Stomach (tissue), 9 donors: ENCODE data around the gene MICAL3. TPM values are rescaled to one million over a fixed set of nuclear protein-coding genes. Genes with fewer than 3 reads are reported as not detected.

Experiments used
- DNase-seq, 2 donors: peaks; one replicate each; pipeline versions ENCODE4 v3.0.0 to v3.0.0-alpha.2; 2013 to 2019
- H3K27ac ChIP-seq, 5 donors: fragments of 200-600 bp in 4 of 5; sonication (generic) in 4 of 5; one replicate each; pipeline ENCODE4 v1.5.1; 2013 to 2019; ENCODE audit warnings: mild to moderate bottlenecking in 1 of 5, moderate library complexity in 1 of 5
- H3K27me3 ChIP-seq, 3 donors: fragments of 200-600 bp; sonication (generic); one replicate each; pipeline ENCODE4 v1.5.1; 2017 to 2019; ENCODE audit warnings: mixed run types in 1 of 3
- H3K36me3 ChIP-seq, 4 donors: fragments of 200-600 bp; sonication (generic); 1 replicate in 3 of 4; 2 replicates in 1 of 4; pipeline ENCODE4 v1.5.1; 2016 to 2019
- H3K4me1 ChIP-seq, 4 donors: fragments of 200-600 bp; sonication (generic); one replicate each; pipeline ENCODE4 v1.5.1; 2016 to 2019
- H3K4me3 ChIP-seq, 4 donors: fragments of 200-600 bp; sonication (generic) in 3 of 4; one replicate each; pipeline ENCODE4 v1.5.1; 2016 to 2019; ENCODE audit warnings: mild to moderate bottlenecking in 1 of 4
- H3K9me3 ChIP-seq, 4 donors: fragments of 200-600 bp; sonication (generic); one replicate each; pipeline ENCODE4 v1.5.1; 2016 to 2019
- EP300 ChIP-seq: sonication (generic); formaldehyde crosslinking; IDR thresholded peaks from one replicate; pipeline ENCODE4 v1.6.1; 2017; ENCODE audit warnings: antibody characterized with exemption
- POLR2A ChIP-seq, 4 donors: fragments of 450-650 bp; IDR thresholded peaks; one replicate each; pipeline ENCODE4 v1.6.1; 2016; ENCODE audit warnings: antibody characterized with exemption in 4 of 4, control low read depth in 2 of 4, mild to moderate bottlenecking in 1 of 4, moderate library complexity in 1 of 4
- POLR2AphosphoS5 ChIP-seq, 3 donors: sonication (generic); formaldehyde crosslinking; IDR thresholded peaks; one replicate each; pipeline ENCODE4 v1.6.1; 2016; ENCODE audit warnings: antibody characterized with exemption in 3 of 3
- WGBS, 5 donors: extraction: QIAGEN DNeasy Blood & Tissue Kit in 3 of 5; methylation state at CpG; one replicate each; pipeline versions ENCODE4 v1.1.5 to v1.1.7; 2013 to 2018; 5-methylcytosine and 5-hydroxymethylcytosine counted together
- intact Hi-C: fragments of 100-400 bp; cut with DNase I; formaldehyde crosslinking; loops from one replicate; pipeline ENCODE4 v1.15.1; 2023; ENCODE audit warnings: low total_unique reads
- polyA plus RNA-seq, 3 donors: library from polyadenylated mRNA; stranded (reverse); fragments of 200-250 nt; gene quantifications; one replicate each; pipeline ENCODE4 v1.2.3, GENCODE V29; 2013
- total RNA-seq, 5 donors: library from RNA; depleted of rRNA; stranded (reverse); fragments of >200 nt; gene quantifications; one replicate each; pipeline versions ENCODE4 v1.1.0 to v1.2.3, GENCODE V29; 2014 to 2016
- TF ChIP-seq, protein P1 (sequence below), 7 experiments: fragments of 450-650 bp in 4 of 7; fragments of 200-600 bp in 3 of 7; sonication (generic) in 3 of 7; IDR thresholded peaks; one replicate each; pipeline ENCODE4 v1.5.1; 2016 to 2019; ENCODE audit warnings: antibody characterized with exemption in 7 of 7, control low read depth in 2 of 7, mild to moderate bottlenecking in 1 of 7
- donor health status: healthy with polysubstance abuse.
- donor health status: Bipolar disorder and iron deficiency.
- donor health status: healthy.

Gene MICAL3
- total and polyA plus RNA-seq, 8 donors: 3.5 to 130 (median 24.0) TPM

DNA sequence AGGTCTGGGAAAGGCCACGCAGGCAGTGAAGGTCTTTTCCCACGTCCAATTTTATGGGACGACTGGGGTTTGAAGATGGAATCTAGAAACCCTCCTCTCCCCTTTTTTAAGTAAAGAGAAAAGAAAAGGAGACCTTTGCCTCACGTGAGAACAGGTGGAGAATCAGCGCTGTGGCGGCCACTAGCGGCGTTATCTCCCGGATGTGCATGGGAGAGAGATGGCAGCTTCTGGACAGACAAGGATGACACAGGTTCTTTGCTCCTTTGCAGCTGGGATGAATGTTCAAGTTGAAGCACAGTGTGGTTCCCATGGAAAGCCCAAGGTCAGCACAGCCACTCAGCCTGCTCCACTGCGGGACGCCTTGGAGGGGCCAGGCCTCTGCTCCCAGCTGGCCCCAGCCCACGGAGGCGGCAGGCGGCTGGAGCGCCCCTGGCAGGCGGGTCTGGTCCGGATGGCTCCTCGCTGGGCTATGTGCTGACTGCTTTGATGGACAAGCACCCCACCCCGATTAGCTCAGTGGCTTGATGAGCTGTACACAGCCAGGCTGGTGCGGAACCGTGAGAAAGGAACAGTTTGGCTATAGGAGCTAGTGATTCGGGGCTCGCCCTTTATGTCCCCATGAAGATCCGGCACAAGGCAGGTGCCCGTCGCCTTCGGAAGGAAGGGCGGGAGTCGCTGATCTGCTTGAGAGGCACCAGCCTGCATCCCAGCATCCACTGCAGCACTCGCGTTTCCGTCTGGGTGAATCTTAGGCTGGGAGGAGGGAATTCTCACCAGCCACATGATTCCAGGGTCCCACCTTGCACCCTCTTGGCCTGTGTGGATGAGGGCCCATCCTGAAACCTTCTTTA lies 235.6 kb downstream of the MICAL3 start:
- DNase-seq: no peak
- TF ChIP-seq POLR2AphosphoS5 (IDR thresholded peaks at IDR 0.05) (no peak), POLR2A (IDR thresholded peaks at IDR 0.05) (no peak), EP300 (no peak)
- TF ChIP-seq, protein P1, sequence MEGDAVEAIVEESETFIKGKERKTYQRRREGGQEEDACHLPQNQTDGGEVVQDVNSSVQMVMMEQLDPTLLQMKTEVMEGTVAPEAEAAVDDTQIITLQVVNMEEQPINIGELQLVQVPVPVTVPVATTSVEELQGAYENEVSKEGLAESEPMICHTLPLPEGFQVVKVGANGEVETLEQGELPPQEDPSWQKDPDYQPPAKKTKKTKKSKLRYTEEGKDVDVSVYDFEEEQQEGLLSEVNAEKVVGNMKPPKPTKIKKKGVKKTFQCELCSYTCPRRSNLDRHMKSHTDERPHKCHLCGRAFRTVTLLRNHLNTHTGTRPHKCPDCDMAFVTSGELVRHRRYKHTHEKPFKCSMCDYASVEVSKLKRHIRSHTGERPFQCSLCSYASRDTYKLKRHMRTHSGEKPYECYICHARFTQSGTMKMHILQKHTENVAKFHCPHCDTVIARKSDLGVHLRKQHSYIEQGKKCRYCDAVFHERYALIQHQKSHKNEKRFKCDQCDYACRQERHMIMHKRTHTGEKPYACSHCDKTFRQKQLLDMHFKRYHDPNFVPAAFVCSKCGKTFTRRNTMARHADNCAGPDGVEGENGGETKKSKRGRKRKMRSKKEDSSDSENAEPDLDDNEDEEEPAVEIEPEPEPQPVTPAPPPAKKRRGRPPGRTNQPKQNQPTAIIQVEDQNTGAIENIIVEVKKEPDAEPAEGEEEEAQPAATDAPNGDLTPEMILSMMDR (IDR thresholded peaks at IDR 0.05): no peak
- H3K9me3 ChIP-seq: no peaks in the 10 kb centered on the region
- peaks cover 16 to 51% (median 35%) of the 10 kb centered on the region in 4 donors for H3K36me3 ChIP-seq
- no peaks in the 10 kb centered on the region for H3K27me3 ChIP-seq
- no peak overlapping the region for H3K27ac ChIP-seq
- peaks cover 0 to 27% (median 17%) of the 10 kb centered on the region in 4 donors for H3K4me1 ChIP-seq
- 88 to 92% (median 89%) methylated on average over 20 to 32 of the region's 32 CpGs for WGBS, 5 donors
- no peak overlapping the region for H3K4me3 ChIP-seq
- intact Hi-C loops: no loop called here

DNA sequence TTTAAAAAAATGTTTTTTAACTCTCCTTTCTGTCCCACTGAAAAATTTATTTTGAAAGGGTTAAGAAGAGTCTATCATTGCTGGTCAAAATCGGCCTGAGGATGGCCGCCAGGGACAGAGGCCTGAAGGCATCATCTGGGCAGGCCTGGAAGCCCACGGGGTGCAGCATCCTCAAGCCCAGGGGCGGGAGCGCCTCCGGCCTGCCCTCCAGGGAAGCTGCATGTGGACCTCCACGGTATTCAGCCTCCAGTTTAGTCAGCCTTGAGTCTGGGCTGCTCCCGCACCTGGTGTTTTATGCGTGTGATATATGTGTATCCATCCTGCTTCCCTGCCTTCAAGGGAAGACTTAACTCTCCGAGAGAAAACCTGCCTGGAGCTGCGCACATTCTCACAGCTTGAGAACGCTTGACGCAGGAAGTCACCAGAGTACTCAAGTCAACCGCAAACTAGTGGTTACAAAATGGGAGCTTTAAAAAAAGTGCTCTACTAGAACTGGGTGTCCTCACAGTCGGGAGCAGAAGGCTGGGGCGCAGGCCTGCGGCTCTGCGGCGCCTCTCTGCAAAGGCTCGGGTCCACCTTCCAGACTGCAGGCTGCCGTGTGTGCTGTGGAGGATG lies 236.5 kb downstream of the MICAL3 start:
- no peak for DNase-seq
- Histone ChIP-seq H3K4me1 (peaks cover 0 to 24% (median 13%) of the 10 kb centered on the region in 4 donors), H3K27ac (peak overlapping the region in 2 of 5 donors; percentile 55 to 67), H3K4me3 (no peak overlapping the region), H3K9me3 (no peaks in the 10 kb centered on the region), H3K27me3 (no peaks in the 10 kb centered on the region), H3K36me3 (peaks cover 16 to 45% (median 35%) of the 10 kb centered on the region in 4 donors)
- TF ChIP-seq, protein P1 (IDR thresholded peaks at IDR 0.05): no peak
- TF ChIP-seq EP300 (no peak), POLR2A (IDR thresholded peaks at IDR 0.05) (no peak), POLR2AphosphoS5 (IDR thresholded peaks at IDR 0.05) (no peak)
- WGBS, 5 donors: 84 to 94% (median 93%) methylated on average over 16 to 21 of the region's 21 CpGs
- intact Hi-C loops: no loop called here

DNA sequence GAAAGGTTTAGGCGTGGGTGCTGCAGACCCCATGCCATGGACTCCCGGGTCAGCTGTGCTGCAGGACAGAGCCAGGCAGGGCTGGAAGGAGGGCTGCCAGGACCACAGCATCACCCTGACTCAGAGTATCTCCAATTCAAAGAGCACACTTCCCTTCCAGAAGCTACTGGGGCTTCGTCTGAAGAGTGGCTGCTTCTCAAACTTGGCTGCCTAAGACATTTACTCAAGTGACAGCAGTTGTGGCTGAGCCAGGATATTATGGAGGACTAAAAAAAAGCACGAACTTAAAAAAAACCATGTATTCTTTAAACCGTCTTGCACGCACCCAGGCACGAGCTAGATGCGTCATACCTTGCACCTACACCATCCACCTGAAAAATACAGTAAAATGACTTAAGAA lies 237.1 kb downstream of the MICAL3 start:
- Histone ChIP-seq H3K4me1 (peaks cover under 1 to 22% (median 13%) of the 10 kb centered on the region in 4 donors), H3K36me3 (peaks cover 16 to 42% (median 35%) of the 10 kb centered on the region in 4 donors), H3K27me3 (no peaks in the 10 kb centered on the region), H3K9me3 (no peaks in the 10 kb centered on the region), H3K4me3 (no peak overlapping the region), H3K27ac (peak overlapping the region in 3 of 5 donors; percentile 55 to 67 (median 61))
- intact Hi-C loops: no loop called here
- DNase-seq: no peak
- WGBS, 5 donors: 64 to 78% (median 71%) methylated on average over 8 of the region's 8 CpGs
- TF ChIP-seq EP300: no peak
- TF ChIP-seq, protein P1 (IDR thresholded peaks at IDR 0.05): no peak
- TF ChIP-seq POLR2A (IDR thresholded peaks at IDR 0.05): no peak
- TF ChIP-seq POLR2AphosphoS5 (IDR thresholded peaks at IDR 0.05): no peak

DNA sequence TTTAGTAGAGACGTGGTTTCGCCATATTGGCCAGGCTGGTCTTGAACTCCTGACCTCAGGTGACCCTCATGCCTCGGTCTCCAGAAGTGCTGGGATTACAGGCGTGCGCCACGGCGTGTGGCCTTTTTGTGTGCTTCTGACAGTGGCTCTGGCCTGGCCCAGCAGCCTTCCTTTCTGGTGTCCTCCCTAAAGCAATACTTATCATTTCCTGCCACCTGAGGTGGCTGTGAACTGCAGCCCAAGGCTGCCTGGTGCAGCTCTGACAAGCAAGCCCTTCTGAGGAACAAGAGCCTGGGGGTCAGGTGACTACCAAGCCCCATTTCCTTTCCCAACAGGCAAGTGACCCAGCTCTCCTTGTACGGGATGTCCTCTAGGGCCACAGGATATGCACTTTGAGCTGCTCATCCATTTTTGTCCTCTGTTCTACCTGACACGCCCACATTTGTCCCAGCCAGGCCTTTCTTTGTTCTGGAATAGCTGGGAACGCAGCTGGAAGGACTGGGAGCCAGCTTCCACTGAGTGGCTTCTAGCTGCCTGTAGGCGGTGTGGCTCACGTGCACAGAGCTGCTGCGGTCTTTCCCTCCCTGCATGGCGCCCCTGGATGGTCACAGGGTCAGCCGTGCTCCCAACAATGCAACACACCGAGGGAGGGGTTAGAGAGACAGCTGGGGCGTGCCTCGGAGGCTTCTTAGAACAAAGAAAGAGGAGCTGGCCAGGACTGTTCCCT lies 237.8 kb downstream of the MICAL3 start:
- peak overlapping the region in 4 of 5 donors; percentile 12 to 67 (median 58) for H3K27ac ChIP-seq
- no peak overlapping the region for H3K4me3 ChIP-seq
- TF ChIP-seq EP300: no peak
- peak in 2 of 3 donors; percentile 3 to 32 for TF ChIP-seq POLR2AphosphoS5 (IDR thresholded peaks at IDR 0.05)
- TF ChIP-seq, protein P1 (IDR thresholded peaks at IDR 0.05): no peak
- no peaks in the 10 kb centered on the region for H3K27me3 ChIP-seq
- intact Hi-C loops: no loop called here
- peak; percentile 53 to 57 for DNase-seq
- peaks cover 16 to 40% (median 35%) of the 10 kb centered on the region in 4 donors for H3K36me3 ChIP-seq
- peaks cover 7 to 28% (median 18%) of the 10 kb centered on the region in 4 donors for H3K4me1 ChIP-seq
- 51 to 66% (median 55%) methylated on average over 11 to 18 of the region's 18 CpGs for WGBS, 5 donors
- no peaks in the 10 kb centered on the region for H3K9me3 ChIP-seq
